ENCODE data around the gene UGT2B15.
"Not testable (repeated sequence)": the region's sequence is repeated elsewhere in the genome, so short reads cannot be mapped to it uniquely, and the experiment has no call there.

Gene UGT2B15

DNA sequence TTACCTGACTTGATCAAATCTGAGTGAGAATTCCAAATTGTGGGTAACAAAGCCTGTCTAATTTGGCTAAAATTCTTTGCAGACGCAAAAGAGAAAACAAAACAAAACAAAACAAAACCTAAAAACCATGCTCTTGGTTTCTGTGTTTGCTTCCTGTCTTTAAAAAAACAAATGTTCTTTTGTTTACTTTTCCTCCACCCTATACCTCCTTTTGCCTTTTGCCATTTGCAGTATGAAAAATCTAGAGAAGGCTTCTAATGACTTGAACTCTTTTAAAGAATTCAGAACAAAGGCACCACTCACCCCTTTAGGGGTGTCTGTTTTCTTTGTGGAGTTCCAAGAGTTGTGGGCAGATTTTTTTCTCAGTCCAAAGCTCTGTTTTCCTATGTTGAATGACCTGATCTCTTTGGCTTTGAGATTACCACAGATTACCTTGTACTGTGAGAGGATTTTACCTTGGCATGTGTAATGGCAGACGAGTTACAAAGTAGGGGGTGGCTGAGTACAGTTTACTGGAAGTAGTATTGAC is 13.9 kb downstream of the UGT2B15 start:
- DNase-seq (ENCODE audit: extremely low read depth in 1 of 2, low read depth in 1 of 2) = not testable (repeated sequence)

DNA sequence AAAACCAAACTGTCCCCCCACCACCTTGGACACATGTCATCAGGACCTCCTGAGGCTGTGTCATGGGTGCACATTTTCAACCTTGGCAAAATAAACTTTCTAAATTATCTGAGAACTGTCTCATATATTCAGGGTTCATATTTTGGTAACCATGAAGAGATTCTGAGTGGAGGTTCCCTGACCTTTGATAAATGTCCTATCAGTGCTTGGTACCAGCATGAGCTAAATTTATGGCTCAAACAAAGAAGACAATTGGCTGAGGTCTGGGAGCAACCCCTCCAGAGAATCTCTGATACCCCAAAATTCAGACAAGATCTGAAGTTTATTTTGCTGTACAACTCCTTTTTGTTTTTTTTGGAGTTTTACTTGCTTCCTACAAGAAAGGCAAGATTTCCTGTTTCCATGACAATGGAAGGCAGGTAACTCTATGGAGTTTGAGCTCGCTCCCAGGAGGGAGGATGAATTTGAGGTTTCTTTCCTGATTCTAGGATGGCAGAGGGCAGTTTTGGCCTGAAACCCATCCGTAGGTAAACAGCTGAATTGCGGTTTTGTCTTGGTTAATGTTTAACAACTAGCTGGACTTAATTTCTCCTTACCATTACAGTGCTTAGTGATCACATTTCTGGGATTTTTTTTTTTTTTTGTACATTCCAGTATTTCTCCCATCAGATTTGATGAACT is 14.5 kb downstream of the UGT2B15 start:
- DNase-seq (ENCODE audit: extremely low read depth in 1 of 2, low read depth in 1 of 2) = no peak

DNA sequence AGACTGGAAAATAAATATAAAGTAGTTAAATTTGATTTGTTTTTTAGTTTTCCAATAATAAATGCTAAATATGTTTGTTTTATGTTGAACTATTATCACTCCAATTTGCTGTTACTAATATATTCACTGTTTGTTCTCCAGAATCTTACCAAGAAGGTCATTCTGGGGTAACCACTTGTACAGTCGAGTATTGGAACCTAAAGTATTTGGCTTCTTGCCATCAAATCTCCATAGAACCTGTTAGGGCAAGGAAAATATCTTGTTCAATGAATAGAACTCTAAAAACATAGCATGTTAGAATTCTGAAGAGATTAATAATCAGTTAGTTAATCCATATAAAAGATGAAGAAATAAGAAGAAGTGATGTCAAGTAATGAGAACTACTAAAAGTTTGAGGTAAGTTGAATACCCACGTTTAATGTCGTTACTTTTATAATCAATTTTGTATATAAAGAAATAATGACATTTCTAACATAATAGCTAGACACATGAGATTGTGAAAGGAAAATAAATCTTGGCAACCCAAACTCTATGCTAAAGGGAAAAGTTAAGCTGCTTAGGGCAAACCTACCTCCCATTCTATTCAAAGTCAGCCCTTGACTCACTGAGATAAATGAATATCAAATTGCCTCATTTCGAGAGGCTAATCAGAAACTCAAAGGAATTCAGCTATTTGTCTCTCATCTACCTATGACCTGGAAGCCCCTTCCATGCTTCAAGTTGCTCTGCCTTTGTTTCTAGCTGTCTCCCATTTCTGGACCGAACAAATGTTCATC is 15.3 kb downstream of the UGT2B15 start:
- DNase-seq (ENCODE audit: extremely low read depth in 1 of 2, low read depth in 1 of 2) = no peak

DNA sequence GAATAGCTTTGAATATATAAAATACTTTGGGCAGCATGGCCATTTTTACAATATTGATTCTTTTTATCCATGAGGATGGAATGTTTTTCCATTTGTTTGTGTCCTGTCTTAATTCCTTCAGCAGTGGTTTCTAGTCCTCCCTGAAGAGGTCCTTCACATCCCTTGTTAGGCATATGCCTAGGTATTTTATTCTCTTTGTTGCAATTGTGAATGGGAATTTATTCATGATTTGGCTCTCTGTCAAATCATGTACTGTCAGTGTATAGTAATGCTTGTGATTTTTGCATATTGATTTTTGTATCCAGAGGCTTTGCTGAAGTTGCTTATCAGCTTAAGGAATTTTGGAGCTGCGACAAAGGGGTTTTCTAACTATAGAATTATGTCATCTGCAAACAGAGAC is 18.5 kb downstream of the UGT2B15 start:
- DNase-seq (ENCODE audit: extremely low read depth in 1 of 2, low read depth in 1 of 2) = no peak

- no peak for DNase-seq (ENCODE audit: extremely low read depth in 1 of 2, low read depth in 1 of 2)
Measured at GRCh38 chr4:68630371-68630770, 40.1 kb downstream of the UGT2B15 start.

GRCh38 chr4:68622731-68623130 is 47.7 kb downstream of the UGT2B15 start:
- not testable (repeated sequence) for DNase-seq (ENCODE audit: extremely low read depth in 1 of 2, low read depth in 1 of 2)

GRCh38 chr4:68617003-68617698 is 53.3 kb downstream of the UGT2B15 start:
- DNase-seq (ENCODE audit: extremely low read depth in 1 of 2, low read depth in 1 of 2) = no peak

- DNase-seq (ENCODE audit: extremely low read depth in 1 of 2, low read depth in 1 of 2) = no peak
Measured at GRCh38 chr4:68615699-68616422, 54.6 kb downstream of the UGT2B15 start.

GRCh38 chr4:68613752-68614151 is 56.7 kb downstream of the UGT2B15 start:
- DNase-seq (ENCODE audit: extremely low read depth in 1 of 2, low read depth in 1 of 2) = no peak

GRCh38 chr4:68606240-68606639 is 64.2 kb downstream of the UGT2B15 start:
- DNase-seq (ENCODE audit: extremely low read depth in 1 of 2, low read depth in 1 of 2) = no peak

DNA sequence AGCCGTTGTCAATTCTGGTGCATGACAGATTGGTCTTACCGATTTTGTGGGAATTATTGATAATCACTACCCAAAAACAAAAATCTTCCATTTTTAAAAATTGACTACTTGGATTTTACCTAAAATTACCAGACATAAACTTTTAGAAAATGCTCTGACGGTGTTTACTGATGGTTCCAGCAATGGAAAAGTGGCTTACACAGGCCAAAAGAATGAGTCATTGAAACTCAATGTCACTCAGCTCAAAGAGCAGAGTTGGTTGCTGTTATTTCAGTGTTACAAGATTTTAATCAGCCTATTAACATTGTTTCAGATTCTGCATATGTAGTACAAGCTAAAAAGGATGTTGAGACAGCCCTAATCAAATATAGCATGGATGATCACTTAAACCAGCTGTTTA is 71.3 kb downstream of the UGT2B15 start:
- no peak for DNase-seq (ENCODE audit: extremely low read depth in 1 of 2, low read depth in 1 of 2)

- no peak for DNase-seq (ENCODE audit: extremely low read depth in 1 of 2, low read depth in 1 of 2)
Measured at GRCh38 chr4:68597482-68597881, 73.0 kb downstream of the UGT2B15 start.
